ENCODE measurements around the gene DCAF12L2.

DCAF12L2 gene

DNA sequence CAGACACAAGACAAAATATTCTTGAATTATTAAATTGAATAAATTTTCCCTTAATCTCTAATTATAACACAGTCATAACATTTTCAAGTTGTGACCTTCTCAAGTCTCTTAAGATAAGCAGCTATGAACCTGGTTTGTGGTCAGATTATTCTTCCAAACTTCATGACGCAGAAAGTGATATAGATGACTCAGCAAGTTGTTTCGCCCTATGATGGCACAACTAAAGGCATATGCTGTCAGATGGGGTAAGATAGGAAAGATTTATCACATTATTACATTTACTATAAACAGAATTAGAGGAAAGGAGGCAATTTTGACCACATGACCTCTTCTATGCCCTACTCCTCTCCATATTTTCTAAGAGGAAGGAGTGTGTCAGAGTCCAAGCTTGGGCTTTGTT is 4.6 kb upstream of the DCAF12L2 start:
- TF ChIP-seq GLIS3 (CRISPR knock-in tag; IDR thresholded peaks at IDR 0.05) (no peak), RARB (CRISPR knock-in tag; IDR thresholded peaks at IDR 0.05) (no peak)

DNA sequence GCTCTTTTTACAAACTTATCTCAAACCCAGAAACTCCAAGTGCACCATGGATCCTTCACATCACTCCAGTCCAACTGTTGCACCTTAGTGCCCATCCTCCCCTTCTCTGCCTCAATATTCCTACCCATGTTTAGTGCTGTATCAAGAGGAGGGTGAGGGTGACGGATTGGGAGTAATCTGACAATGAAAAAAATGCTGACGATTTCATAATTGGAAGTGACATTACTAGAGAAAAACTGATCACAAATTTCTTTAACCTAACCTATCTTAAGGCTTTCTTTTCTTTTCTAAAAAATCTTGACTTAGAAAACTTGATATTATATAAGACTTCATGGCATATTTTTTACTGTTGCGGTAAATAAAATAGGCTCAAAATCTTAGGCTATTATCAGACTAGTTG is 1.5 kb upstream of the DCAF12L2 start:
- ATAC-seq = no peak
- TF ChIP-seq, protein P1, sequence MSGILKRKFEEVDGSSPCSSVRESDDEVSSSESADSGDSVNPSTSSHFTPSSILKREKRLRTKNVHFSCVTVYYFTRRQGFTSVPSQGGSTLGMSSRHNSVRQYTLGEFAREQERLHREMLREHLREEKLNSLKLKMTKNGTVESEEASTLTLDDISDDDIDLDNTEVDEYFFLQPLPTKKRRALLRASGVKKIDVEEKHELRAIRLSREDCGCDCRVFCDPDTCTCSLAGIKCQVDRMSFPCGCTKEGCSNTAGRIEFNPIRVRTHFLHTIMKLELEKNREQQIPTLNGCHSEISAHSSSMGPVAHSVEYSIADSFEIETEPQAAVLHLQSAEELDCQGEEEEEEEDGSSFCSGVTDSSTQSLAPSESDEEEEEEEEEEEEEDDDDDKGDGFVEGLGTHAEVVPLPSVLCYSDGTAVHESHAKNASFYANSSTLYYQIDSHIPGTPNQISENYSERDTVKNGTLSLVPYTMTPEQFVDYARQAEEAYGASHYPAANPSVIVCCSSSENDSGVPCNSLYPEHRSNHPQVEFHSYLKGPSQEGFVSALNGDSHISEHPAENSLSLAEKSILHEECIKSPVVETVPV (CRISPR knock-in tag; IDR thresholded peaks at IDR 0.05) = no peak
- TF ChIP-seq ARNTL (CRISPR knock-in tag; IDR thresholded peaks at IDR 0.05; ENCODE audit: borderline replicate concordance, low read depth) (no peak), ZNF565 (CRISPR knock-in tag; conservative IDR thresholded peaks at IDR 0.05; ENCODE audit: low read depth) (no peak), OSR1 (CRISPR knock-in tag; IDR thresholded peaks at IDR 0.05) (no peak)
- TF ChIP-seq, protein P2, sequence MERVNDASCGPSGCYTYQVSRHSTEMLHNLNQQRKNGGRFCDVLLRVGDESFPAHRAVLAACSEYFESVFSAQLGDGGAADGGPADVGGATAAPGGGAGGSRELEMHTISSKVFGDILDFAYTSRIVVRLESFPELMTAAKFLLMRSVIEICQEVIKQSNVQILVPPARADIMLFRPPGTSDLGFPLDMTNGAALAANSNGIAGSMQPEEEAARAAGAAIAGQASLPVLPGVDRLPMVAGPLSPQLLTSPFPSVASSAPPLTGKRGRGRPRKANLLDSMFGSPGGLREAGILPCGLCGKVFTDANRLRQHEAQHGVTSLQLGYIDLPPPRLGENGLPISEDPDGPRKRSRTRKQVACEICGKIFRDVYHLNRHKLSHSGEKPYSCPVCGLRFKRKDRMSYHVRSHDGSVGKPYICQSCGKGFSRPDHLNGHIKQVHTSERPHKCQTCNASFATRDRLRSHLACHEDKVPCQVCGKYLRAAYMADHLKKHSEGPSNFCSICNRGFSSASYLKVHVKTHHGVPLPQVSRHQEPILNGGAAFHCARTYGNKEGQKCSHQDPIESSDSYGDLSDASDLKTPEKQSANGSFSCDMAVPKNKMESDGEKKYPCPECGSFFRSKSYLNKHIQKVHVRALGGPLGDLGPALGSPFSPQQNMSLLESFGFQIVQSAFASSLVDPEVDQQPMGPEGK (CRISPR knock-in tag; IDR thresholded peaks at IDR 0.05; ENCODE audit: borderline replicate concordance) = no peak

More for the DNA sequence above, 4.6 kb upstream of the DCAF12L2 start:
- no peak for ATAC-seq

DNA sequence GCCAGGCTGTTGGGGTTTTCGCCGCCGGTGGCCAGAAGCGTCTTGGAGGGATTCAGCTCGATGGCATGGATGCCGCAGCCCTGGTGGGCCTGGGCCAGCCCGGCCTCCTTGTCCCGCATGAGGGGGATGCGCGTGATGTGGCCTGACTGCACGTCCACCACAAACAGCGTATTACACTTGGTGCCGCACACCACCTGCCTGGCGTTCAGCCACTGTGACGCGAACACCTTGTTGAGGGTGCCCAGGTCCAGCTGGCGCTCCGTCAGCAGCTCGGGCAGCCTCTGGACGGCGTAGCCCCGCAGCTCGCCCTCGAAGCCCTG is 728 bp downstream of the DCAF12L2 start:
- TF ChIP-seq, protein P2 (CRISPR knock-in tag; IDR thresholded peaks at IDR 0.05; ENCODE audit: borderline replicate concordance) = no peak
- TF ChIP-seq TOX (CRISPR knock-in tag; IDR thresholded peaks at IDR 0.05; ENCODE audit: borderline replicate concordance) (no peak), ESRRG (CRISPR knock-in tag; IDR thresholded peaks at IDR 0.05) (no peak), TCF4 (CRISPR knock-in tag; IDR thresholded peaks at IDR 0.05; ENCODE audit: borderline replicate concordance) (no peak), ARNTL (CRISPR knock-in tag; IDR thresholded peaks at IDR 0.05; ENCODE audit: borderline replicate concordance, low read depth) (no peak)
- TF ChIP-seq, protein P3, sequence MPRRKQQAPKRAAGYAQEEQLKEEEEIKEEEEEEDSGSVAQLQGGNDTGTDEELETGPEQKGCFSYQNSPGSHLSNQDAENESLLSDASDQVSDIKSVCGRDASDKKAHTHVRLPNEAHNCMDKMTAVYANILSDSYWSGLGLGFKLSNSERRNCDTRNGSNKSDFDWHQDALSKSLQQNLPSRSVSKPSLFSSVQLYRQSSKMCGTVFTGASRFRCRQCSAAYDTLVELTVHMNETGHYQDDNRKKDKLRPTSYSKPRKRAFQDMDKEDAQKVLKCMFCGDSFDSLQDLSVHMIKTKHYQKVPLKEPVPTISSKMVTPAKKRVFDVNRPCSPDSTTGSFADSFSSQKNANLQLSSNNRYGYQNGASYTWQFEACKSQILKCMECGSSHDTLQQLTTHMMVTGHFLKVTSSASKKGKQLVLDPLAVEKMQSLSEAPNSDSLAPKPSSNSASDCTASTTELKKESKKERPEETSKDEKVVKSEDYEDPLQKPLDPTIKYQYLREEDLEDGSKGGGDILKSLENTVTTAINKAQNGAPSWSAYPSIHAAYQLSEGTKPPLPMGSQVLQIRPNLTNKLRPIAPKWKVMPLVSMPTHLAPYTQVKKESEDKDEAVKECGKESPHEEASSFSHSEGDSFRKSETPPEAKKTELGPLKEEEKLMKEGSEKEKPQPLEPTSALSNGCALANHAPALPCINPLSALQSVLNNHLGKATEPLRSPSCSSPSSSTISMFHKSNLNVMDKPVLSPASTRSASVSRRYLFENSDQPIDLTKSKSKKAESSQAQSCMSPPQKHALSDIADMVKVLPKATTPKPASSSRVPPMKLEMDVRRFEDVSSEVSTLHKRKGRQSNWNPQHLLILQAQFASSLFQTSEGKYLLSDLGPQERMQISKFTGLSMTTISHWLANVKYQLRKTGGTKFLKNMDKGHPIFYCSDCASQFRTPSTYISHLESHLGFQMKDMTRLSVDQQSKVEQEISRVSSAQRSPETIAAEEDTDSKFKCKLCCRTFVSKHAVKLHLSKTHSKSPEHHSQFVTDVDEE (CRISPR knock-in tag; IDR thresholded peaks at IDR 0.05) = no peak
- ATAC-seq = no peak

DNA sequence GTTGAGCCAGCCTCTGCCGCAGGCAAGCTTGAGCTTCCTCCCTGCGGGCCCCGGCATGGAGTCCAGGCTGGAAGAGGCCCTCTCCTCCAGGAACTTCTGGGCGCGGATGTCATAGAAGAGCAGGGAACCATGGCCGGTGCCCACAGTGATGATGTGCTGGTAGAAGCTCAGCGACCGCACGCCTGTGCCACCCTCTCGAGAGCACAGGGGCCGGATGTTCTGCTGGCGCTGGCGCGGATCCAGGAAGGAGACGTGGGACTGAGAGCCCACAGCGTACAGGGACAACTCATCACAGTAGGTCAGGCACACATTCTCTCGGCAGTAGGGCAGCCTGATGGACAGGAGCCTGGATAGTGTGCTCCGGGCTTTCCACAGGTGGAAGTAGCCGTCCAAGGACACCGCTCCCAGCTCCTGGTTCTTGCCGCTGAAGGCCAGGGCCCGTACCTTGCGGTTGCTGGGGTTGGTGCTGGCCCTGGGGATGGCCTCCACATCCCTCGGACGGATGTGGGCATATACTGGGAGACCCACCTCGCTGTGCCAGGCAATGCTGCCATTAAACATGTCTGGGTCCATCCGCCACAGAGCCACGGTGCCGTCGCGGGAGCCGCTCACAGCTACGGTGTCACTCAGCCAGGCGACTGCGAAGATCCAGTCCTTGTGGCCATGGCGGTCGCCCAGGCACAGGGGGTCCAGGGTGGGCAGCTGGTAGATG is 1.2 kb downstream of the DCAF12L2 start:
- TF ChIP-seq TCF4 (CRISPR knock-in tag; IDR thresholded peaks at IDR 0.05; ENCODE audit: borderline replicate concordance) (no peak), TOX (CRISPR knock-in tag; IDR thresholded peaks at IDR 0.05; ENCODE audit: borderline replicate concordance) (no peak), SNAI2 (CRISPR knock-in tag; IDR thresholded peaks at IDR 0.05) (no peak), ZNF8 (CRISPR knock-in tag; IDR thresholded peaks at IDR 0.05) (no peak), ZFP3 (CRISPR knock-in tag; IDR thresholded peaks at IDR 0.05) (no peak)
- TF ChIP-seq, protein P4, sequence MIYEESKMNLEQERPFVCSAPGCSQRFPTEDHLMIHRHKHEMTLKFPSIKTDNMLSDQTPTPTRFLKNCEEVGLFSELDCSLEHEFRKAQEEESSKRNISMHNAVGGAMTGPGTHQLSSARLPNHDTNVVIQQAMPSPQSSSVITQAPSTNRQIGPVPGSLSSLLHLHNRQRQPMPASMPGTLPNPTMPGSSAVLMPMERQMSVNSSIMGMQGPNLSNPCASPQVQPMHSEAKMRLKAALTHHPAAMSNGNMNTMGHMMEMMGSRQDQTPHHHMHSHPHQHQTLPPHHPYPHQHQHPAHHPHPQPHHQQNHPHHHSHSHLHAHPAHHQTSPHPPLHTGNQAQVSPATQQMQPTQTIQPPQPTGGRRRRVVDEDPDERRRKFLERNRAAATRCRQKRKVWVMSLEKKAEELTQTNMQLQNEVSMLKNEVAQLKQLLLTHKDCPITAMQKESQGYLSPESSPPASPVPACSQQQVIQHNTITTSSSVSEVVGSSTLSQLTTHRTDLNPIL (CRISPR knock-in tag; IDR thresholded peaks at IDR 0.05; ENCODE audit: low read depth) = no peak
- TF ChIP-seq, protein P5, sequence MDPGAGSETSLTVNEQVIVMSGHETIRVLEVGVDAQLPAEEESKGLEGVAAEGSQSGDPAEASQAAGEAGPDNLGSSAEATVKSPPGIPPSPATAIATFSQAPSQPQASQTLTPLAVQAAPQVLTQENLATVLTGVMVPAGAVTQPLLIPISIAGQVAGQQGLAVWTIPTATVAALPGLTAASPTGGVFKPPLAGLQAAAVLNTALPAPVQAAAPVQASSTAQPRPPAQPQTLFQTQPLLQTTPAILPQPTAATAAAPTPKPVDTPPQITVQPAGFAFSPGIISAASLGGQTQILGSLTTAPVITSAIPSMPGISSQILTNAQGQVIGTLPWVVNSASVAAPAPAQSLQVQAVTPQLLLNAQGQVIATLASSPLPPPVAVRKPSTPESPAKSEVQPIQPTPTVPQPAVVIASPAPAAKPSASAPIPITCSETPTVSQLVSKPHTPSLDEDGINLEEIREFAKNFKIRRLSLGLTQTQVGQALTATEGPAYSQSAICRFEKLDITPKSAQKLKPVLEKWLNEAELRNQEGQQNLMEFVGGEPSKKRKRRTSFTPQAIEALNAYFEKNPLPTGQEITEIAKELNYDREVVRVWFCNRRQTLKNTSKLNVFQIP (CRISPR knock-in tag; IDR thresholded peaks at IDR 0.05; ENCODE audit: borderline replicate concordance, low read depth) = no peak

More for the DNA sequence above, 1.2 kb downstream of the DCAF12L2 start:
- ATAC-seq = no peak

Data from SK-N-SH treated with all-trans-retinoic acid at 6 μM for 48 hours (cell line).